Activated CD4-positive, alpha-beta T cell treated with anti-CD3 and anti-CD28 coated beads, Interleukin-10, Interleukin-2, amounts not matched to agents 100 ng/mL and 50 ng/mL, durations not matched to agents 16 hours and 8 hours (primary cell): ENCODE results near the gene PNLIPRP3.

Source experiments
- DNase-seq: peaks from one replicate; pipeline ENCODE4 v3.0.0-alpha.2; 2020

PNLIPRP3 gene

GRCh38 chr10:116451711-116452337 is 24.2 kb downstream of the PNLIPRP3 start:
- no peak for DNase-seq

- no peak for DNase-seq
These were observed 24.7 kb downstream of the PNLIPRP3 start for GRCh38 chr10:116452338-116452720.

- DNase-seq, result no peak
These were observed 29.8 kb downstream of the PNLIPRP3 start for GRCh38 chr10:116457488-116457887.

GRCh38 chr10:116460219-116460618 is 32.6 kb downstream of the PNLIPRP3 start:
- DNase-seq, result no peak

GRCh38 chr10:116461680-116462079 is 34.0 kb downstream of the PNLIPRP3 start:
- no peak for DNase-seq

- no peak for DNase-seq
These were observed 36.6 kb downstream of the PNLIPRP3 start for GRCh38 chr10:116464257-116464656.

GRCh38 chr10:116465546-116465945 is 37.9 kb downstream of the PNLIPRP3 start:
- peak; percentile 9 for DNase-seq

GRCh38 chr10:116466715-116467422 is 39.2 kb downstream of the PNLIPRP3 start:
- DNase-seq, result no peak

GRCh38 chr10:116469437-116469836 is 41.8 kb downstream of the PNLIPRP3 start:
- no peak for DNase-seq

- no peak for DNase-seq
These were observed 42.4 kb downstream of the PNLIPRP3 start for GRCh38 chr10:116470071-116470470.

- DNase-seq, result no peak
These were observed 43.2 kb downstream of the PNLIPRP3 start for GRCh38 chr10:116470768-116471415.

GRCh38 chr10:116472891-116473290 is 45.2 kb downstream of the PNLIPRP3 start:
- DNase-seq, result no peak

- DNase-seq, result no peak
These were observed 48.2 kb downstream of the PNLIPRP3 start for GRCh38 chr10:116475866-116476265.

GRCh38 chr10:116476461-116476860 is 48.8 kb downstream of the PNLIPRP3 start:
- DNase-seq, result no peak

GRCh38 chr10:116477986-116478664 is 50.5 kb downstream of the PNLIPRP3 start:
- no peak for DNase-seq

GRCh38 chr10:116486770-116487448 is 59.3 kb downstream of the PNLIPRP3 start:
- DNase-seq, result no peak

GRCh38 chr10:116487522-116488430 is 60.1 kb downstream of the PNLIPRP3 start:
- no peak for DNase-seq

- no peak for DNase-seq
These were observed 61.8 kb downstream of the PNLIPRP3 start for GRCh38 chr10:116489460-116489859.

GRCh38 chr10:116490028-116490662 is 62.5 kb downstream of the PNLIPRP3 start:
- peak; percentile 25 for DNase-seq

- DNase-seq, result no peak
These were observed 77.1 kb downstream of the PNLIPRP3 start for GRCh38 chr10:116504786-116505185.

GRCh38 chr10:116510565-116510964 is 82.9 kb downstream of the PNLIPRP3 start:
- DNase-seq, result no peak
